Heart right ventricle (tissue), 16 donors: Measurements from ENCODE around the gene CDK19. TPM values are rescaled to one million over a fixed set of nuclear protein-coding genes. Genes with fewer than 3 reads are reported as not detected.

Experiments used
- ATAC-seq, 8 donors: fragments of 200-7000 bp; cut with Tn5 transposase; one replicate each; pipeline ENCODE4 v1.9.1; 2020; ENCODE audit warnings: mild to moderate bottlenecking in 8 of 8, moderate library complexity in 8 of 8, moderate number of reproducible peaks in 1 of 8
- DNase-seq, 2 donors: peaks; one replicate each; pipeline ENCODE4 v3.0.0-alpha.2; 2020
- H3K27ac ChIP-seq, 10 donors: fragments of 200-600 bp; sonication (generic) in 2 of 10; one replicate each; pipeline versions ENCODE4 v1.5.0 to v1.8.0; 2020 to 2022; ENCODE audit warnings: mild to moderate bottlenecking in 3 of 10
- H3K27me3 ChIP-seq, 7 donors: fragments of 200-600 bp; one replicate each; pipeline ENCODE4 v1.8.0; 2021 to 2022; ENCODE audit warnings: mild to moderate bottlenecking in 2 of 7
- H3K36me3 ChIP-seq, 9 donors: fragments of 200-600 bp; sonication (generic) in 1 of 9; one replicate each; pipeline versions ENCODE4 v1.5.0 to v1.8.0; 2020 to 2022; ENCODE audit warnings: mild to moderate bottlenecking in 2 of 9
- H3K4me1 ChIP-seq, 9 donors: fragments of 200-600 bp; sonication (generic) in 1 of 9; one replicate each; pipeline versions ENCODE4 v1.5.0 to v1.8.0; 2020 to 2022; ENCODE audit warnings: mild to moderate bottlenecking in 4 of 9
- H3K4me3 ChIP-seq, 10 donors: fragments of 200-600 bp; sonication (generic) in 2 of 10; one replicate each; pipeline versions ENCODE4 v1.5.0 to v1.8.0; 2020 to 2022; ENCODE audit warnings: mild to moderate bottlenecking in 7 of 10, moderate library complexity in 2 of 10
- H3K9me3 ChIP-seq, 11 donors: fragments of 200-600 bp in 10 of 11; sonication (generic) in 2 of 11; one replicate each; pipeline versions ENCODE4 v1.5.0 to v1.8.0; 2013 to 2022; ENCODE audit warnings: mild to moderate bottlenecking in 2 of 11, control low read depth in 1 of 11, moderate library complexity in 1 of 11
- CTCF ChIP-seq, 9 donors: fragments of 200-600 bp; sonication (generic) in 2 of 9; IDR thresholded peaks; one replicate each; pipeline versions ENCODE4 v1.5.0 to v1.8.0; 2021 to 2022; ENCODE audit warnings: antibody characterized with exemption in 9 of 9, mild to moderate bottlenecking in 5 of 9, moderate library complexity in 1 of 9
- WGBS, 2 donors: extraction: QIAGEN DNeasy Blood & Tissue Kit; methylation state at CpG; one replicate each; pipeline ENCODE4 v1.1.7; 2013; ENCODE audit warnings: inconsistent platforms in 1 of 2; 5-methylcytosine and 5-hydroxymethylcytosine counted together
- intact Hi-C, 10 donors: fragments of 100-400 bp; cut with DNase I; formaldehyde crosslinking; loops; one replicate each; pipeline versions ENCODE4 v1.11.1 to v1.14.2; 2022
- polyA plus RNA-seq, 2 donors: library from polyadenylated mRNA; stranded (reverse); fragments of 200-250 nt; gene quantifications; one replicate each; pipeline ENCODE4 v1.2.3, GENCODE V29; 2013
- total RNA-seq, 10 donors: library from RNA; stranded (reverse); fragmentation: NEBNext Ultra II Directional in 3 of 10; extraction: Animal tissue kit (Norgen Biotek cat#: 25700) in 3 of 10; gene quantifications; one replicate each; pipeline versions ENCODE4 v1.2.1 to v1.2.4, GENCODE V29; 2021 to 2023
- donor health status: Arrhythmogenic right ventricular cardiomyopathy.
- donor health status: ischemic (EF 13 %, LVEDD 7.1; RV severe dilation, severe dysfunction).
- donor health status: healthy with polysubstance abuse.
- donor health status: DM: no; HTN: yes; CAD: no.
- donor health status: DM: no; HTN: no; CAD: no.
- donor health status: ischemic (EF 25% LVEDD 6.9; RV normal size, moderate dysfunction).
- donor health status: ischemic (EF 25% LVEDD 5.7; RV mildly dilated, moderate dysfunction).
- donor health status: healthy.
- donor health status: DM: yes; HTN: yes; CAD: no.
- donor health status: Ischemic cardiomyopathy.
- donor health status: ischemic (EF 35%, LVEDD 5.7; RV mildly dilated, moderate dysfunction).
- donor health status: nonischemic (EF 11% LVEDD 7.7; RV severe dilation, severe dysfunction).
- donor health status: DM: yes; HTN: yes; CAD: no.
- donor health status: PGD.
- donor health status: ischemic (EF 29% LVEDD 5.4; RV normal size, mild dysfunction).
- donor health status: nonischemic (EF 23%, LVEDD 6.1; RV moderate dilation, normal function).

Gene CDK19
- total and polyA plus RNA-seq, 12 donors: 3.9 to 13.0 (median 8.4) TPM

- ATAC-seq: no peak
- no peaks in the 10 kb centered on the region for H3K9me3 ChIP-seq
- WGBS, 2 donors: 45 to 49% methylated on average over 1 of the region's 1 CpG
- H3K36me3 ChIP-seq: no peaks in the 10 kb centered on the region
- H3K27me3 ChIP-seq: no peaks in the 10 kb centered on the region
- H3K27ac ChIP-seq: peak overlapping the region in 1 of 10 donors; percentile 55
- no peak for DNase-seq
- no peak for TF ChIP-seq CTCF (IDR thresholded peaks at IDR 0.05)
- H3K4me3 ChIP-seq: no peak overlapping the region
- intact Hi-C loops: loop anchor here in 6 of 10 donors (5.0 to 10.0 kb wide), 5 partner anchors 127 to 187 kb away; partner anchors contain the start of genes AMD1 (in 3 of the 6) and CDK19 (in 1 of the 6)
- H3K4me1 ChIP-seq: peaks cover 0 to 32% (median 7%) of the 10 kb centered on the region in 9 donors
Observed at GRCh38 chr6:110687326-110687725, 127.9 kb downstream of the CDK19 start.

- DNase-seq: no peak
- Histone ChIP-seq H3K27me3 (no peaks in the 10 kb centered on the region), H3K9me3 (no peaks in the 10 kb centered on the region), H3K36me3 (no peaks in the 10 kb centered on the region), H3K4me1 (peaks cover 0 to 35% (median 17%) of the 10 kb centered on the region in 9 donors), H3K27ac (no peak overlapping the region), H3K4me3 (no peak overlapping the region)
- TF ChIP-seq CTCF (IDR thresholded peaks at IDR 0.05): no peak
- ATAC-seq: no peak
- intact Hi-C loops: loop anchor here (2.0 to 10.0 kb wide), 11 partner anchors 132 to 314 kb away; partner anchors contain the start of genes AMD1 (in 3 of the 10) and CDK19 (in 1 of the 10)
- WGBS, 2 donors: 75 to 81% methylated on average over 3 of the region's 3 CpGs
Observed at GRCh38 chr6:110683241-110683640, 132.0 kb downstream of the CDK19 start.

GRCh38 chr6:110682460-110682853, 132.8 kb downstream of the CDK19 start:
- no peak overlapping the region for H3K4me3 ChIP-seq

More at GRCh38 chr6:110682460-110682853, 132.8 kb downstream of the CDK19 start:
- ATAC-seq: peak; percentile 91 to 98 (median 96)
- Histone ChIP-seq H3K4me1 (peaks cover 0 to 30% (median 17%) of the 10 kb centered on the region in 9 donors), H3K9me3 (no peaks in the 10 kb centered on the region), H3K27me3 (no peaks in the 10 kb centered on the region), H3K36me3 (no peaks in the 10 kb centered on the region), H3K27ac (peak overlapping the region in 5 of 10 donors; percentile 27 to 61 (median 57))
- peak in 1 of 2 donors; percentile 85 for DNase-seq
- intact Hi-C loops: loop anchor here (1.0 to 10.0 kb wide), 12 partner anchors 132 to 315 kb away; partner anchors contain the start of genes AMD1 (in 3 of the 10) and CDK19 (in 1 of the 10)
- WGBS, 2 donors: 7 to 20% methylated on average over 1 of the region's 1 CpG
- TF ChIP-seq CTCF (IDR thresholded peaks at IDR 0.05): peak; percentile 64 to 84 (median 78)
